ENCODE measurements around the gene RBBP4.

DNA sequence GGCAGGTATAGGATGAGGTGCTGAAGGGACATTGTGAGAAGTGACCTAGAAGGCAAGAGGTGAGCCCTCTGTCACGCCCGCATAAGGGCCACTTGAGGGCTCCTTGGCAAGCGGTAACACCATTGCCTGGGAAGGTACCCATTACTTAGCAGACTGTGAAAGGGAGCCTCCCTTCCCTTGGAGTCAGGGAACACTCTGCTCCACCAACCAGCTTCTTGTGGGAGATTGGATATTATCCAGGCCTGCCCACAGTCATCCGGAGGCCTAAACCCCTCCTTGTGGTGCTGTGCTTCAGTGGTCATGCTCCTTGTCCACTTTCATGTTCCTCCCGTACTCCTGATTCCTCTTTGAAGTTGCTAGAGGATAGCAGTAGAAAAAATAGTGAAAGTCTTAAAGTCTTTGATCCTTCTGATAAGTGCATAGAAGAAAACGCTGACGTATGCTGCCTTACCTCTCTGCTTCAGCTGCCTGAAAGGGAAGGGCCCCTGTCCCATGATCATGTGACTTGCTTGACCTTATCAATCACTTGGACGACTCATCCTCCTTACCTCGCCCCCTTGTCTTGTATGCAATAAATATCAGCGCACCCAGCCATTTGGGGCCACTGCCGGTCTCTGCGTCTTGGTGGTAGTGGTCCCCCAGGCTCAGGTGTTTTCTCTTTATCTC is 16.0 kb downstream of the RBBP4 start:
- TF ChIP-seq EZH2 (IDR thresholded peaks at IDR 0.05; ENCODE audit: borderline replicate concordance, low read depth, low read length, poor library complexity, severe bottlenecking): no peak
- TF ChIP-seq, protein P1, sequence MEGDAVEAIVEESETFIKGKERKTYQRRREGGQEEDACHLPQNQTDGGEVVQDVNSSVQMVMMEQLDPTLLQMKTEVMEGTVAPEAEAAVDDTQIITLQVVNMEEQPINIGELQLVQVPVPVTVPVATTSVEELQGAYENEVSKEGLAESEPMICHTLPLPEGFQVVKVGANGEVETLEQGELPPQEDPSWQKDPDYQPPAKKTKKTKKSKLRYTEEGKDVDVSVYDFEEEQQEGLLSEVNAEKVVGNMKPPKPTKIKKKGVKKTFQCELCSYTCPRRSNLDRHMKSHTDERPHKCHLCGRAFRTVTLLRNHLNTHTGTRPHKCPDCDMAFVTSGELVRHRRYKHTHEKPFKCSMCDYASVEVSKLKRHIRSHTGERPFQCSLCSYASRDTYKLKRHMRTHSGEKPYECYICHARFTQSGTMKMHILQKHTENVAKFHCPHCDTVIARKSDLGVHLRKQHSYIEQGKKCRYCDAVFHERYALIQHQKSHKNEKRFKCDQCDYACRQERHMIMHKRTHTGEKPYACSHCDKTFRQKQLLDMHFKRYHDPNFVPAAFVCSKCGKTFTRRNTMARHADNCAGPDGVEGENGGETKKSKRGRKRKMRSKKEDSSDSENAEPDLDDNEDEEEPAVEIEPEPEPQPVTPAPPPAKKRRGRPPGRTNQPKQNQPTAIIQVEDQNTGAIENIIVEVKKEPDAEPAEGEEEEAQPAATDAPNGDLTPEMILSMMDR (conservative IDR thresholded peaks at IDR 0.05; ENCODE audit: low read depth, low read length): no peak
